ENCODE results near the gene MTFR1L.

- TF ChIP-seq CTCF (conservative IDR thresholded peaks at IDR 0.05 in 1 of 2, IDR thresholded peaks at IDR 0.05 in 1 of 2; ENCODE audit: low read depth in 1 of 2, low read length in 2 of 2): no peak
- TF ChIP-seq EZH2 (IDR thresholded peaks at IDR 0.05; ENCODE audit: low read length, missing control alignments): no peak
Observed at GRCh38 chr1:25833158-25833557, 13.4 kb downstream of the MTFR1L start.
